UCSD-AML1 (cell line): ENCODE measurements around the gene FHAD1.

Experiments
- DNase-seq: peaks from one replicate; lab custom pipeline; 2025; ENCODE audit not compliant: unreplicated experiment; lab: John Stamatoyannopoulos, UW

Gene FHAD1

GRCh38 chr1:15431571-15431948, 184.5 kb downstream of the FHAD1 start:
- DNase-seq = no peak

GRCh38 chr1:15432324-15432723, 185.3 kb downstream of the FHAD1 start:
- no peak for DNase-seq

- DNase-seq = no peak
Measured at GRCh38 chr1:15433471-15433870, 186.4 kb downstream of the FHAD1 start.

GRCh38 chr1:15434739-15435138, 187.7 kb downstream of the FHAD1 start:
- peak; percentile 29 for DNase-seq

- DNase-seq = no peak
Measured at GRCh38 chr1:15435239-15436077, 188.4 kb downstream of the FHAD1 start.

GRCh38 chr1:15436881-15437442, 189.9 kb downstream of the FHAD1 start:
- DNase-seq = no peak

GRCh38 chr1:15439325-15439724, 192.3 kb downstream of the FHAD1 start:
- no peak for DNase-seq

- DNase-seq = no peak
Measured at GRCh38 chr1:15440357-15440756, 193.3 kb downstream of the FHAD1 start.

GRCh38 chr1:15441247-15441646, 194.2 kb downstream of the FHAD1 start:
- no peak for DNase-seq

- DNase-seq = no peak
Measured at GRCh38 chr1:15442119-15442518, 195.1 kb downstream of the FHAD1 start.

- DNase-seq = no peak
Measured at GRCh38 chr1:15442759-15443158, 195.7 kb downstream of the FHAD1 start.

- no peak for DNase-seq
Measured at GRCh38 chr1:15443281-15443680, 196.3 kb downstream of the FHAD1 start.

- no peak for DNase-seq
Measured at GRCh38 chr1:15444468-15445389, 197.7 kb downstream of the FHAD1 start.

GRCh38 chr1:15445390-15446122, 198.5 kb downstream of the FHAD1 start:
- DNase-seq = peak; percentile 65

GRCh38 chr1:15446212-15446611, 199.2 kb downstream of the FHAD1 start:
- DNase-seq = no peak
